Vagina (tissue), 2 donors: ENCODE results near the gene CCNL1.

Source experiments
- CTCF ChIP-seq, 3 experiments: fragments of 450-650 bp in 2 of 3; fragments of 200-600 bp in 1 of 3; sonication (generic) in 1 of 3; IDR thresholded peaks; one replicate each; pipeline ENCODE4 v1.5.1; 2017 to 2019; ENCODE audit warnings: antibody characterized with exemption in 3 of 3, mild to moderate bottlenecking in 2 of 3, moderate library complexity in 2 of 3
- POLR2A ChIP-seq, 2 donors: fragments of 450-650 bp; IDR thresholded peaks; one replicate each; pipeline ENCODE4 v1.6.1; 2017; ENCODE audit warnings: antibody characterized with exemption in 2 of 2, mild to moderate bottlenecking in 2 of 2, moderate library complexity in 2 of 2
- POLR2AphosphoS5 ChIP-seq, 2 donors: sonication (generic); formaldehyde crosslinking; IDR thresholded peaks; one replicate each; pipeline ENCODE4 v1.9.0; 2017; ENCODE audit warnings: antibody characterized with exemption in 2 of 2, mild to moderate bottlenecking in 2 of 2, low read depth in 1 of 2; ENCODE audit not compliant: insufficient read depth in 1 of 2

- no peak for TF ChIP-seq CTCF (IDR thresholded peaks at IDR 0.05)
- TF ChIP-seq POLR2AphosphoS5 (IDR thresholded peaks at IDR 0.05; ENCODE audit: insufficient read depth in 1 of 2, low read depth in 1 of 2) = no peak
- TF ChIP-seq POLR2A (IDR thresholded peaks at IDR 0.05) = no peak
Observed at GRCh38 chr3:157128771-157129681, 30.9 kb downstream of the CCNL1 start.
